Parietal lobe (tissue), 2 donors: ENCODE data around the gene SPATA31A5. TPM values are rescaled to one million over a fixed set of nuclear protein-coding genes. Genes with fewer than 3 reads are reported as not detected.

ENCODE experiments used
- small RNA-seq: library from RNA; depleted of rRNA; stranded (forward); fragments of <200 nt; gene quantifications from one replicate; pipeline ENCODE3, GENCODE V24; 2014; ENCODE audit warnings: low replicate concordance
- total RNA-seq: library from RNA; depleted of rRNA; stranded (reverse); fragments of >200 nt; gene quantifications from one replicate; pipeline ENCODE4 v1.2.3, GENCODE V29; 2014

Gene SPATA31A5
- total RNA-seq = not detected

GRCh38 chr9:60914107-60914506 is at the start of gene SPATA31A5:
Gene SPATA31A5 (plus strand): TSS chr9:60914407. CDS start chr9:60914436, 29 bp downstream.

Small RNA genes within 50 kb of the gene (small RNA-seq; reads per million reads assigned to genes)
- not detected for gene AL590491.3
